ENCODE measurements around the gene MEGF8.

- TF ChIP-seq POLR2AphosphoS5 (IDR thresholded peaks at IDR 0.05; ENCODE audit: low read depth, low read length) (no peak), TAF1 (IDR thresholded peaks at IDR 0.05; ENCODE audit: borderline replicate concordance, low read depth, low read length) (no peak), POLR2A (IDR thresholded peaks at IDR 0.05; ENCODE audit: low read depth, low read length) (no peak)
Observed at GRCh38 chr19:42280815-42281145, 44.7 kb upstream of the MEGF8 start.
